ENCODE data around the gene SPA17.

DNA sequence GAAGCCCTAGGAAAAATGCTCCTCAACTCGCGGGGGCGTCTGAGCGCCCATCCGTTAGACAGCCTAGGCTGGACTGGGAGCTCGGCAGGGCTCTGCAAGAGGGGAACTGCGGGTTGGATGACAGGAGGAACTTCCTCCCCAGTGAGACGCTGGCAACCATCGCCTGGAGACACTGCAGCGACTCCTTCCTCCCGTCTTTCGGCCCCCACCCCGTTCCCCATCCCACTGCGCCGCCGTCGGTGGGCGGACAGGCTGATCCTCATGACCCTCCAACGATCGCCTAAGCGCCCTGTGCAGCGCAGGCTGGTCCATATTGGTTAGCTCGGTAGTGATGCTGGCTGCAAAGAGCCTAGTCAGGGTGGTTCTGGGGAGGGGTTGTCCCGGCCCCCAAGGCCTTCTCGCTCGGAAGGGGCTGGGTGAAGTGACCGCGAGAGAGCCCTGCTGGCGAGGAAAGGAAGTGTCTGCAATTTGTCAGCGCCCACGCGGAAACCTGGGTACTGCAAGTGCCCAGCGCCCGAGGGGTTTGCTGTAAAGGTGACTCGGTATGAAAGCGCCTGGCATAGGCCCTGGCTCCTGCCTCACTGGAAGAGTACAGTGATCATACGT is 66.7 kb downstream of the SPA17 start:
- TF ChIP-seq POLR2A (IDR thresholded peaks at IDR 0.05; ENCODE audit: low read depth, low read length) (no peak), MXI1 (IDR thresholded peaks at IDR 0.05; ENCODE audit: borderline replicate concordance, low read depth, low read length) (no peak), SMC3 (IDR thresholded peaks at IDR 0.05; ENCODE audit: low read depth, low read length) (0 out of 2 replicates have a peak, but pooled peaks have one; percentile 2), CEBPB (IDR thresholded peaks at IDR 0.05; ENCODE audit: low read depth, low read length) (no peak), MAFK (IDR thresholded peaks at IDR 0.05; ENCODE audit: low read depth, low read length) (no peak), RAD21 (IDR thresholded peaks at IDR 0.05; ENCODE audit: low read length) (no peak), RCOR1 (IDR thresholded peaks at IDR 0.05; ENCODE audit: insufficient replicate concordance, low read length) (no peak), FOS (IDR thresholded peaks at IDR 0.05; ENCODE audit: low read depth, low read length) (no peak), CHD1 (IDR thresholded peaks at IDR 0.05; ENCODE audit: low read depth, low read length) (no peak)
- TF ChIP-seq, protein P1, sequence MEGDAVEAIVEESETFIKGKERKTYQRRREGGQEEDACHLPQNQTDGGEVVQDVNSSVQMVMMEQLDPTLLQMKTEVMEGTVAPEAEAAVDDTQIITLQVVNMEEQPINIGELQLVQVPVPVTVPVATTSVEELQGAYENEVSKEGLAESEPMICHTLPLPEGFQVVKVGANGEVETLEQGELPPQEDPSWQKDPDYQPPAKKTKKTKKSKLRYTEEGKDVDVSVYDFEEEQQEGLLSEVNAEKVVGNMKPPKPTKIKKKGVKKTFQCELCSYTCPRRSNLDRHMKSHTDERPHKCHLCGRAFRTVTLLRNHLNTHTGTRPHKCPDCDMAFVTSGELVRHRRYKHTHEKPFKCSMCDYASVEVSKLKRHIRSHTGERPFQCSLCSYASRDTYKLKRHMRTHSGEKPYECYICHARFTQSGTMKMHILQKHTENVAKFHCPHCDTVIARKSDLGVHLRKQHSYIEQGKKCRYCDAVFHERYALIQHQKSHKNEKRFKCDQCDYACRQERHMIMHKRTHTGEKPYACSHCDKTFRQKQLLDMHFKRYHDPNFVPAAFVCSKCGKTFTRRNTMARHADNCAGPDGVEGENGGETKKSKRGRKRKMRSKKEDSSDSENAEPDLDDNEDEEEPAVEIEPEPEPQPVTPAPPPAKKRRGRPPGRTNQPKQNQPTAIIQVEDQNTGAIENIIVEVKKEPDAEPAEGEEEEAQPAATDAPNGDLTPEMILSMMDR (conservative IDR thresholded peaks at IDR 0.05; ENCODE audit: low read depth, low read length) = peak; percentile 45
- TF ChIP-seq, protein P2, sequence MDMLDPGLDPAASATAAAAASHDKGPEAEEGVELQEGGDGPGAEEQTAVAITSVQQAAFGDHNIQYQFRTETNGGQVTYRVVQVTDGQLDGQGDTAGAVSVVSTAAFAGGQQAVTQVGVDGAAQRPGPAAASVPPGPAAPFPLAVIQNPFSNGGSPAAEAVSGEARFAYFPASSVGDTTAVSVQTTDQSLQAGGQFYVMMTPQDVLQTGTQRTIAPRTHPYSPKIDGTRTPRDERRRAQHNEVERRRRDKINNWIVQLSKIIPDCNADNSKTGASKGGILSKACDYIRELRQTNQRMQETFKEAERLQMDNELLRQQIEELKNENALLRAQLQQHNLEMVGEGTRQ (IDR thresholded peaks at IDR 0.05; ENCODE audit: low read depth, low read length) = no peak
